GM13977 (cell line): Measurements from ENCODE around the gene THSD7B.

ENCODE experiments used
- DNase-seq: peaks from one replicate; pipeline ENCODE4 v3.0.0; 2012; ENCODE audit warnings: low spot score
- CTCF ChIP-seq: IDR thresholded peaks from 2 replicates; pipeline ENCODE4 v1.5.1; 2012; ENCODE audit warnings: mild to moderate bottlenecking, control low read depth; ENCODE audit not compliant: insufficient read depth; ENCODE audit errors: extremely low read depth, missing control alignments
- in situ Hi-C: fragments of 300-500 bp; cut with MboI; formaldehyde crosslinking; loops from one replicate; pipeline ENCODE4 v1.12.0; 2022; ENCODE audit warnings: low sequenced_read_pairs, low pct_unique_long_range_greater_than_20kb, mixed read lengths, inconsistent platforms; ENCODE audit not compliant: unreplicated experiment

The THSD7B gene

GRCh38 chr2:137383391-137383790 lies 618.0 kb downstream of the THSD7B start:
- TF ChIP-seq CTCF, result no peak
- DNase-seq, result no peak
- in situ Hi-C loops, result no loop called here

GRCh38 chr2:137387044-137387443 lies 621.7 kb downstream of the THSD7B start:
- in situ Hi-C loops, result no loop called here
- no peak for TF ChIP-seq CTCF
- no peak for DNase-seq

GRCh38 chr2:137405496-137405895 lies 640.2 kb downstream of the THSD7B start:
- TF ChIP-seq CTCF, result no peak
- in situ Hi-C loops, result no loop called here
- DNase-seq, result no peak

- in situ Hi-C loops, result no loop called here
- TF ChIP-seq CTCF, result no peak
- no peak for DNase-seq
These were observed 646.2 kb downstream of the THSD7B start for GRCh38 chr2:137411585-137411984.

GRCh38 chr2:137420744-137421143 lies 655.4 kb downstream of the THSD7B start:
- no peak for DNase-seq
- TF ChIP-seq CTCF, result no peak
- in situ Hi-C loops, result no loop called here

- no peak for TF ChIP-seq CTCF
- in situ Hi-C loops, result no loop called here
- no peak for DNase-seq
These were observed 669.8 kb downstream of the THSD7B start for GRCh38 chr2:137435162-137435561.

- TF ChIP-seq CTCF, result no peak
- in situ Hi-C loops, result no loop called here
These were observed 672.0 kb downstream of the THSD7B start for GRCh38 chr2:137437386-137437785.

More at GRCh38 chr2:137437386-137437785, 672.0 kb downstream of the THSD7B start:
- DNase-seq, result no peak
